Upper lobe of left lung (tissue), 4 donors: ENCODE results near the gene KHSRP.

Experiments used
- CTCF ChIP-seq, 6 experiments: fragments of 450-650 bp in 4 of 6; fragments of 200-600 bp in 2 of 6; sonication (generic) in 2 of 6; IDR thresholded peaks; one replicate each; pipeline ENCODE4 v1.5.1; 2016 to 2019; ENCODE audit warnings: antibody characterized with exemption in 6 of 6
- EP300 ChIP-seq, 4 donors: sonication (generic); formaldehyde crosslinking; IDR thresholded peaks; one replicate each; pipeline ENCODE4 v1.5.1; 2017; ENCODE audit warnings: antibody characterized with exemption in 4 of 4, control low read depth in 2 of 4
- POLR2A ChIP-seq, 4 donors: fragments of 450-650 bp; IDR thresholded peaks; one replicate each; pipeline ENCODE4 v1.5.1; 2016 to 2017; ENCODE audit warnings: antibody characterized with exemption in 4 of 4, mild to moderate bottlenecking in 2 of 4
- POLR2AphosphoS5 ChIP-seq, 2 donors: sonication (generic); formaldehyde crosslinking; IDR thresholded peaks; one replicate each; pipeline ENCODE4 v1.5.1; 2017; ENCODE audit warnings: antibody characterized with exemption in 2 of 2

DNA sequence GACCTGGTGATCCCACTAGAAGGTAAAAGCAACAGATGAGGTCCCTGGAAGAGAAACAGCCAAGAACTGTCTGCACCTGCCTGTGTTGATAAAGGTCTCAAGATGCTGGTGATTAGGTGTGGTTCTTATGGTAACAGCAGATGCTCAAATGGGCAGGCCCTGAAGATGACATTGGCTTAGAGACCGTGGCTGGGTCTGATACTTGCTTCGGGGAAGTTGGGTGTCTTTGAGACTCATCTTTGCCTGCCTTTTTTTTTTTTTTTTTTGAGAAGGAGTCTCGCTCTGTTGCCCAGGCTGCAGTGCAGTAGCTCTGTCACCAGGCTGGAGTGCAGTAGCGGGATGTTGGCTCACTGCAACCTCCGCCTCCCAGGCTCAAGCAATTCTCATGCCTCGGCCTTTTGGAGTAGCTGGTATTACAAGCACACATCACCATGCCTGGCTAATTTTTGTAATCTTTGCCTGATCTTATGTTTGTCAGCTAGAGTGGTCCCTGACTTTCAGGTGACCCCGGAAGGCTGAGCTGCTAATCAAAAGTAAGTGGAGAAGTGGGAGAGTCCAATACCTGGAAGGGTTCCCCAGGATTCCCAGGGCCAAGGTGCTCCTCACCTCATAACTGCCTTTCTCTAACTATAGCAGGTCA, 27.1 kb upstream of the KHSRP start:
- TF ChIP-seq CTCF (IDR thresholded peaks at IDR 0.05) (no peak), EP300 (IDR thresholded peaks at IDR 0.05) (no peak), POLR2A (IDR thresholded peaks at IDR 0.05) (no peak), POLR2AphosphoS5 (IDR thresholded peaks at IDR 0.05) (no peak)
